ENCODE results near the gene GGTA1. TPM values are rescaled to one million over a fixed set of nuclear protein-coding genes. Genes with fewer than 3 reads are reported as not detected.

GGTA1 gene
- total RNA-seq, 1 experiment from 2014 or later, result not detected

DNA sequence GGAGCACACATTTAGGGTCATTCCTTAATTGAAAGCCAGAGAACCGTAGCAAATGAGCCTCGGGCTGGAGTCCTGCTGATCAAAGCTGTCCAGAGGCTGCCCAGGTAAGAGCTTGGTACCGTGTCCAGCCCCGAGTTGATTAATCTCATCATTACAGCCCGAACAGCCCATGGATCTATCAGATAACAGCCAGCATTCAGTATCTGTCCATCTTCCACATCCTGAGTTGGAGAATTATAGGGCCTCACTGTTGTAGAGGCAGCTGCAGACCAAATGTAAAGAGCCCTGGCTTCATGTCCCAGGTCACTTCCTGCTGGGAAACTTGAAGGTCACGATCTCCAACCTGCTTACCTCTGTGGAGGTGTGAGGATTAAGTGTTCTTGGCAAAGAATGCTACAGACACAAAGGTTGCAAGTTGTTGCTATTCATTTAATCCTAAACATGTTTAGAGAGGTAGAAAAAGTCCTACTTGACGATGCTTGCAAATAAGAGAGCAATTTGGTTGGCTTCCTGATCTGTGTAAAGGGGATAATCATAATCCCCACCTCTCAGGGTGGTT is 16.1 kb downstream of the GGTA1 start:
- no peak for DNase-seq
- Histone ChIP-seq H3K79me1 (ENCODE audit: insufficient read depth, low read depth, low read length, poor library complexity, severe bottlenecking) (no peaks in the 10 kb centered on the region), H3T11ph (ENCODE audit: low read length) (no peak overlapping the region), H2AK5ac (ENCODE audit: insufficient read length, low read length) (no peak overlapping the region), H3K27me3 (ENCODE audit: insufficient read depth, low read length) (no peaks in the 10 kb centered on the region), H4K91ac (ENCODE audit: insufficient read length, low read depth, low read length) (no peak overlapping the region), H3K4me1 (ENCODE audit: insufficient read depth, low read length) (no peaks in the 10 kb centered on the region), H2BK20ac (ENCODE audit: low read depth, low read length, poor library complexity, severe bottlenecking) (no peak overlapping the region), H4K5ac (ENCODE audit: insufficient read length, low read depth, low read length) (no peak overlapping the region), H4K20me1 (ENCODE audit: control insufficient read depth, insufficient read depth, insufficient read length) (no peaks in the 10 kb centered on the region), H3K4me2 (ENCODE audit: insufficient read depth, insufficient read length, low read length) (no peak overlapping the region), H3K9ac (ENCODE audit: extremely low read depth, insufficient read length, low read length) (no peak overlapping the region), H3K56ac (ENCODE audit: insufficient read length, low read depth, low read length) (no peak overlapping the region), H3K9me3 (ENCODE audit: control insufficient read depth, low read depth, low read length) (no peaks in the 10 kb centered on the region), H2BK12ac (ENCODE audit: insufficient read length, low read depth, low read length) (no peak overlapping the region), H3K23ac (ENCODE audit: insufficient read length, low read depth, low read length) (no peak overlapping the region), H3K79me2 (ENCODE audit: insufficient read depth, low read length) (no peaks in the 10 kb centered on the region), H2BK15ac (ENCODE audit: low read depth, low read length) (no peak overlapping the region), H3K18ac (ENCODE audit: insufficient read length, low read depth, low read length) (no peak overlapping the region), H2BK5ac (ENCODE audit: insufficient read length, low read length) (no peak overlapping the region), H2AFZ (ENCODE audit: low read length) (no peak overlapping the region), H3K27ac (ENCODE audit: insufficient read length, low read depth, low read length) (no peak overlapping the region), H3K23me2 (ENCODE audit: insufficient read length, low read depth, low read length, poor library complexity, severe bottlenecking) (no peaks in the 10 kb centered on the region), H2BK120ac (ENCODE audit: low read depth, low read length, poor library complexity, severe bottlenecking) (no peak overlapping the region), H4K8ac (replicated peaks; ENCODE audit: insufficient read length, low read depth, low read length) (no peak overlapping the region), H3K14ac (ENCODE audit: insufficient read depth, low read length) (no peak overlapping the region), H3K4ac (ENCODE audit: low read depth, low read length) (no peak overlapping the region)
- Mint-ChIP-seq H3K27me3 (ENCODE audit: low read depth) (peaks cover 16% of the 10 kb centered on the region), H3K36me3 (ENCODE audit: insufficient read depth in 1 of 3, low read depth in 3 of 3) (no peaks in the 10 kb centered on the region), H3K9me3 (no peaks in the 10 kb centered on the region; a peak in 1 of 5 replicates), H3K4me3 (no peak overlapping the region), H3K27ac (no peak overlapping the region), H3K4me1 (peaks cover 14 to 19% of the 10 kb centered on the region in 2 experiments; a peak in 3 of 4 replicates)
- TF ChIP-seq, protein P1, sequence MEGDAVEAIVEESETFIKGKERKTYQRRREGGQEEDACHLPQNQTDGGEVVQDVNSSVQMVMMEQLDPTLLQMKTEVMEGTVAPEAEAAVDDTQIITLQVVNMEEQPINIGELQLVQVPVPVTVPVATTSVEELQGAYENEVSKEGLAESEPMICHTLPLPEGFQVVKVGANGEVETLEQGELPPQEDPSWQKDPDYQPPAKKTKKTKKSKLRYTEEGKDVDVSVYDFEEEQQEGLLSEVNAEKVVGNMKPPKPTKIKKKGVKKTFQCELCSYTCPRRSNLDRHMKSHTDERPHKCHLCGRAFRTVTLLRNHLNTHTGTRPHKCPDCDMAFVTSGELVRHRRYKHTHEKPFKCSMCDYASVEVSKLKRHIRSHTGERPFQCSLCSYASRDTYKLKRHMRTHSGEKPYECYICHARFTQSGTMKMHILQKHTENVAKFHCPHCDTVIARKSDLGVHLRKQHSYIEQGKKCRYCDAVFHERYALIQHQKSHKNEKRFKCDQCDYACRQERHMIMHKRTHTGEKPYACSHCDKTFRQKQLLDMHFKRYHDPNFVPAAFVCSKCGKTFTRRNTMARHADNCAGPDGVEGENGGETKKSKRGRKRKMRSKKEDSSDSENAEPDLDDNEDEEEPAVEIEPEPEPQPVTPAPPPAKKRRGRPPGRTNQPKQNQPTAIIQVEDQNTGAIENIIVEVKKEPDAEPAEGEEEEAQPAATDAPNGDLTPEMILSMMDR (conservative IDR thresholded peaks at IDR 0.05), result no peak
- WGBS (ENCODE audit: extremely low coverage, insufficient read length, low lambda C conversion rate), result no CpG with 5 or more reads among the region's 7 CpGs

Data from H9 (cell line).